ENCODE data around the gene THAP4.
"Not testable (repeated sequence)": the region's sequence is repeated elsewhere in the genome, so short reads cannot be mapped to it uniquely, and the experiment has no call there.

THAP4 gene

DNA sequence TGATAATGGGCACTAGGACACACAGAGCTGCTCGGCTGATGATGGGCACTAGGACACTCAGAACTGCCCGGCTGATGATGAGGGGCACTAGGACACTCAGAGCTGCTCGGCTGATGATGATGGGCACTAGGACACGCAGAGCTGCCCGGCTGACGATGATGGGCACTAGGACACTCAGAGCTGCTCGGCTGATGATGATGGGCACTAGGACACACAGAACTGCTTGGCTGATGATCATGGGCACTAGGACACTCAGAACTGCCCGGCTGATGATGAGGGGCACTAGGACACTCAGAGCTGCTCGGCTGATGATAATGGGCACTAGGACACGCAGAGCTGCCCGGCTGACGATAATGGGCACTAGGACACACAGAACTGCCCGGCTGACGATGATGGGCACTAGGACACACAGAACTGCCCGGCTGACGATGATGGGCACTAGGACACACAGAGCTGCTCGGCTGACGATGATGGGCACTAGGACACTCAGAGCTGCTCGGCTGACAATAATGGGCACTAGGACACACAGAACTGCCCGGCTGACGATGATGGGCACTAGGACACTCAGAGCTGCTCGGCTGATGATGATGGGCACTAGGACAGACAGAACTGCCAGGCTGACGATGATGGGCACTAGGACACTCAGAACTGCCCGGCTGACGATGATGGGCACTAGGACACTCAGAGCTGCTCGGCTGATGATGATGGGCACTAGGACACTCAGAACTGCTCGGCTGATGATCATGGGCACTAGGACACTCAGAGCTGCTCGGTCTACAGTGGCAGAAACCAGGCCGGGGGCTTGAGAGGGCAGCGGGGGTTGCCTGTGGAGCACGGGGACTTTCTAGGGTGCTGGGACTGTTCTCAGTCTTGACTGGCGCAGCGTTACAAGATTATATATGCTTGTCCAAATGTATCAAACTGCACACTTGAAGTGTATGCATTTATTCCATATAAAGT is 46.2 kb downstream of the THAP4 start:
- DNase-seq (ENCODE audit: low read depth, low spot score); H3K27ac ChIP-seq: not testable (repeated sequence)

DNA sequence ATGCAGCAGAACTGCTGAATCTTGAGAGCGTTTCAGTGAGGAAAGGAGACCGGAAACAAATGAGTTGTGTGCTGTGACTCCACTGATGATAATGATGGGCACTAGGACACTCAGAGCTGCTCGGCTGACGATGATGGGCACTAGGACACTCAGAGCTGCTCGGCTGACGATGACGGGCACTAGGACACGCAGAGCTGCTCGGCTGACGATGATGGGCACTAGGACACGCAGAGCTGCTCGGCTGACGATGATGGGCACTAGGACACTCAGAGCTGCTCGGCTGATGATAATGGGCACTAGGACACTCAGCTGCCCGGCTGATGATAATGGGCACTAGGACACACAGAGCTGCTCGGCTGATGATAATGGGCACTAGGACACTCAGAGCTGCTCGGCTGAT is 47.1 kb downstream of the THAP4 start:
- H3K27ac ChIP-seq; DNase-seq (ENCODE audit: low read depth, low spot score): not testable (repeated sequence)

DNA sequence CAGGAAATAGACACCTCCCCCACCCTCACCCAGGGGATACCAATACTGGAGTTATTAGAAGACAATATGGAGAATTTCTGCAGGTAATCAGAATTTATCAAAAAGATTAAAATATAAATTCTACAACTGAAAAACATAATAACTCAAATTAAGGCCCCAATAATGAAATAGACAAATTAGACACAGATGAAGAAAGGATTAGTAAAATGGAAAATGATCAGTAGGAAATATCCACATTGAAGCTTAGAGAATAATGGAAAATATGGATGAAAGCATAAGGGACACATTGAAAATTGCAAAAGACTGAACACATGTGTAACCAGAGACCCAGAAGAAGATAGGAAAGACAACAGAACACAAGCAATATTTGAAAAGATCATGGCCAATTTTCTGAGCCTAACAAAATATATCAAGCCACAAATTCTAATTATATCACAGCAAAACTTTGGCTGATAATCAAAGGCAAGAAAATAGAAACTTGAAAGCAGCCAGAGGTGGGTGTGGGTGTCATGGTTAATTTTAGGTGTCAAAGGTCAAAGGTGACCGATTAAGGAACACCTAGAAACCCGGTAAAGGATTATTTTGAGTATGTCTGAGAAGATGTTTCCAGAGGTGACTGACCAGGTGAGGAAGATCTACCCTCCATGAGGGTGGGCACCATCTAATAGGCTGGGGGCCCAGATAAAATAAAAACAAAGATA is 50.2 kb downstream of the THAP4 start:
- H3K27ac ChIP-seq: no peak overlapping the region
- DNase-seq (ENCODE audit: low read depth, low spot score): no peak

DNA sequence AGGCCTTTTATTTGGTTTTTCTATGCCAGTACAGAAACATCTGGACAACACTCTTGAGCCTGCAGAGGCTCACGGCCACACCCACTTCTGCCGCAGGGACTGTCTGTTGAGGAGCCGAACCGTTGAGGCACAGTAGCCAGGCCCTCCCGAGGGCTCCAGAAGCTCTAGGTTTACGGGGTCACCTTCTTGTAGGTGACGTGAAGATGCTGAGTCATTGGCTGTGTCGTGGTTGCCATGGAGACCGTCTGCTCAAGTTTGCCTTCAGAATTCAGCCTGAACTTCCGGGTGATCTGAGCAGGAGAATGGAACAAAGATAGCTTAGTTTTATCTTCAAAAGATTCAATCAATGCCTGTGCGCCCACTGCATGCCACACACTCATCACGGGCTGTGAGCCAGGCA is 52.5 kb downstream of the THAP4 start:
- DNase-seq (ENCODE audit: low read depth, low spot score): no peak
- no peak overlapping the region for H3K27ac ChIP-seq

DNA sequence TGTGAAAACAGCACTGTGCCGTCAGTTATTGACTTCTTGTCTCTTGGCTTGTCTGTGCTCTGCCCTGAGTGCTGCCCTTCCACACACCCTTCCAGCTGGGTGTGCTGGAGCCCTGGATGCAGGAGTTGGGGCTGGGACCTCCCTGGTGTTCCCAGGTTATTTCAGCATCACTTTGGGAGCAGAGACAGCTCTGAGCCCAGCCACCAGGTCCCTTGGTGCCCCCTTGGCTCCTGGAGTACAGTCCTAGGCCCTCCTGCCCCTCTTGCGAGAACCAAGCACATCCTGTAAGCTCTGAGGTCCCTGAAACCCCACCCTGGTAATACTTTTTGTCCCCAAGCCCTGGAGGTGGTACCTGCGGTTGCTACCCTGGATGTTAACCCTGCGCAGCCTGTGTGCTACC is 54.2 kb downstream of the THAP4 start:
- no peak overlapping the region for H3K27ac ChIP-seq
- no peak for DNase-seq (ENCODE audit: low read depth, low spot score)

DNA sequence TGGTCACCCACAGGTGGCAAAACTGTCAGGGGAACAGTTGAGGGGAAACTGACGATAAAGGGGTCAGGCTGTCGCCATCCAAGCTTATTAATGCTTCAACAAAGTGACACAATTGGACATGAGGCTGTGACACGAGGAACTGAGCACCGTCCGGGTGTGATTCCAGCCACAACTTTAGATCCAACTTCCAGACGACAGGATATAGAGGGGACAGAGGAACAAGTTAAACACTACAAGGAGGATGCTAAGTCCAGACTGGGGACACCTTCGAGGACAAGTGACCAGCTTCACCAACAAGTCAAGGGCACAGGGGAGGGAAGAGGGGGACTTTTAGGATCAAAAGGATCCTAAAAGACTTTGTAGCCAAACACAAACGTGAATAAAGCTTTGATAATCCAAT is 54.6 kb downstream of the THAP4 start:
- H3K27ac ChIP-seq: no peak overlapping the region
- no peak for DNase-seq (ENCODE audit: low read depth, low spot score)

DNA sequence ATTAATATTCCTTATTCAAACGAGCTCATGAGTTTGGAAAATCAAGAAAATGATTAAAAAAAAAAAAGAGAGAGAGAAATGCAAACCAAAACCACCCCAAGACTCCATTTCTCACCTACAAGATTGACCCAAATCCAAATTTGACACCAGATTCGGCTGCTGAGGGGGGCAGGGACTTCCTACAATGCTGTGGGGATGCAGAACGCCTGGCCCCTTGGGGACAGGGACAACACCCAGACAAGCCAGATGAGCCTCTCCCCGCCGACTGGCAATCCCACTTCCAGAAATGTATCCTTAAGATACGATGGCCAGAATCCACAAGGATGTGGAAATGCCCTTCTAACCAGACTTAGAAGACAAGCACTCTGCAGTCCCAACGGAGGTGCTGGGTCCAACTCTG is 57.7 kb downstream of the THAP4 start:
- H3K27ac ChIP-seq: no peak overlapping the region
- no peak for DNase-seq (ENCODE audit: low read depth, low spot score)

DNA sequence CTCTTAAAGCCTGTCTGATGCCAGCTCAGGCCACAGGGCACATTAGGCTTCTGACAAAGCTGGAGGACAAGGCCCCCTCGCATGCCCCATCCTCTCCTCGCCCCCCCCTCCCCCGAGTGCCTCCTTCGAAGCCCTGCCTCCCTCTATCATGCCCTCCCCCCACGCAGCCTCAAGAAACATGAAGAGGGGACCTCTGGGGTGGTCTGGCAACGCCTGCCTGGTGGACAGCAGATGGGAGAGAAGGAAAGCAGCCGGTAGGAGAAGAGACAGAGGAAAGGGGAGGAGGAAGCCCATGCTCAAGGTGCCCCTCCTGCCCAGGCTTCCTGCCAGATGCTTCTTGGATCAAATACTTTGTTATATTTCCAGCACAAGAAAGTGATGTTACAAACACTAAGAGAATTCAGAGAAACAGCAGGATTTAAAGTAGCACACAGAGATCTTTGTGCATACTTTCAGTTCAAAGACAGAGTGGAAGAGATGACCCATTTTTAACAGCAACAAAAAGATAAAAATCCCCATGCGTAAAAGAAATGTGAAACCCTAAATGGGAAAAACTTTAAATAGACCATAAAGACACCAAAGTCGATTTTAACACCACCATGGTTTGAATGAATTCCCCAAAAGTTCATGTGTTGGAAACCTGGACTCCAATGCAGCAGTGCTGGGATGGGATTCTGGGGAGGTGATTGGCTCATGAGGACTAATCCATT is 59.4 kb downstream of the THAP4 start:
- no peak for DNase-seq (ENCODE audit: low read depth, low spot score)

DNA sequence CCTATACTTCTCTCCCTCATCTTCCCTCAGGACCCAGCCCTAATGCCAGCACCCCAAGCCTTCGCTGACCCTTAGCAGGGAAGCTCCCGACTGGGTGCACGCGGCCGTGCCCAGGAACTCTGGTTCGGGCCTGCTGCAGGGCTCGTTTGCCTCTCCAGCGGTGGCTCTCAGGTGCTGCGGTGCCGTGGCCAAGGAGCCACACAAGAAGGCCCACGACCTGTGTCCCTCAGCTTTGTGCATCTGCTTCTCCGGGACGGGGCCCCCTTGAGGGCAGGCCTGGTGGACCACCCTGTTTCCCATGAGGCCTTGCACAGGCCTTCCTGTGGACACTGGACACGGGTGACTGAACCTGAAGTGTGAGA is 60.7 kb downstream of the THAP4 start:
- no peak for DNase-seq (ENCODE audit: low read depth, low spot score)

More for the DNA sequence above, 59.4 kb downstream of the THAP4 start:
- no peak overlapping the region for H3K27ac ChIP-seq

DNA sequence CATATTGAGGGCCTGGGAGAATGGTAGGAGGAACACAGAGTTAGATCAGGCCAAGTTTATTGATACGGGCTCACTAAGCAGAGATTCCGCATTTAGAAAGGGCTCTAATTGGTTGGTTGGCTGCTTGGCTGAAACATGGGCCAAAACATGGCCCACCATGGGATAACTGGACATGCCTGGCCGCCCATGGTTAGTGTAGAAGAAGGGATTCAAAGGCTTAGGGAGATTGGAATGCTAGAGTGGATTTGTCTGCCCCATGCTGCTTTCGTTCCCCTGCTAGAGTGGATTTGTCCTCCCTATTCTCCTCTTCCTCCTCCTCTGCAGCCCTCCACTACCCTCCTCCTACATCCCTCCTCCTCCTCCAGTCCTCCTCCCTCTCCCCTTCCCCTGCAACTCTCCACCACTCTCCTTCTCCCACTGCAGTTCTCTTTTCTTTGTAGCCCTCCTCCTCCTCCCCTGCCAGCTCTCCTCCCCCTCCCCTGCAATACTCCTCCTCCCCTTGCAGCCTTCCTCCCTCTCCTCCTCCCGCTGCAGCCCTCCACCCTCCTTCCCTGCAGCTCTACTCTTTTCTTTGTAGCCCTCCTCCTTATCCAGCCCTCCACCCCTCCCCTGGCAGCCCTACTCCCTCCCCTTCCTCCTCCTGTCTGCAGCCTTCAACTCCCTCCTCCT is 61.2 kb downstream of the THAP4 start:
- no peak for DNase-seq (ENCODE audit: low read depth, low spot score)
- no peak overlapping the region for H3K27ac ChIP-seq

More for the DNA sequence above, 60.7 kb downstream of the THAP4 start:
- no peak overlapping the region for H3K27ac ChIP-seq

DNA sequence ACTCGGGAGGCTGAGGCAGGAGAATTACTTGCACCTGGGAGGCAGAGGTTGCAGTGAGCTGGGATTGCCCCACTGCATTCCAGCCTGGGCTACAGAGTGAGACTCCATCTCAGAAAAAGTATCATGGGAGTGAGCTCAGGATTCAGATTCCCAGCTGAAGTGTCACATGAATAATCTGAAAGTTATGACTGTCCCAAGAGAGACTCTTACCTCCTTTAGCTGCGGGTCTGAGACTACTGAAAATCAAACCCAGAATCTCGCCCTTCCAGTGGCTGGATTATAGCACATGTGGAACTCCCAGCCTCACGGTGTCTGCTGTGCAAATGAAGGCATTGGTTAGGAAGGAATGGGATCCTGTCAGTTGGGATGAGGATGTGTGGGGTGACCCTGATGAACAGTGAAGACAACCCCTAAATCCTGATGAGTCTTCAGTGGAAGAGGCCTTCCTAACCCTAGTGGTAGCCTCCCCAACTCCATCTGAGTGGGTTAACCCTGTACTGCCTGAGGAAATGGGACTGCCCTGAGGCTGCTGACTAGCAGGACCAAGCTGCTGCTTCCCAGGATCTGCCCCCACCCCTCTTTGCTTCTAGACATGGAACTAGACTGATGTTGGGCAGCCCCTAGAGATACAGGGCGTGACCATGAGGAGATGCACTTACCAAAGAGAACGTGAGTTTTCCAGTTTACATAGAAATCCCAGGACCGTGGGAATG is 61.9 kb downstream of the THAP4 start:
- no peak for DNase-seq (ENCODE audit: low read depth, low spot score)
- H3K27ac ChIP-seq: no peak overlapping the region

DNA sequence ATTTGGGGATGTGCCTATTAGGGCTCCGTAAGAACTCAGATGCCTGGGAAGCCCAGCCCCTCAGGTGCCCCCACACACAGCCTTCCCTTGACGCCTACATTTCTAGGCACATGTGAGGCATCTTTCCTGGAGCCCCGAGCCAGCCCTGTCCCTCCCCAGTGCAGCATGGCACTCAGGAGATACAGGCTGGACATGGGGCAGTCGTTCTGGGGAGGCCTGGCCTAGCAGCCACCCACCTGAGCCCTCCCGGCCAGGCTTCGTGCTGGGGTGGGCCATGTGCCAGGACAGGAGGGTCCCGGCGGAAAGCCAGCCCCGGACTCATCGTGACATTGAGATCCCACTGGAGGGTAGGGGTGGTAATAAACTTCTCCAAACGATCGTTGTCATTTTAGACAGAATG is 63.2 kb downstream of the THAP4 start:
- no peak for DNase-seq (ENCODE audit: low read depth, low spot score)
- no peak overlapping the region for H3K27ac ChIP-seq

DNA sequence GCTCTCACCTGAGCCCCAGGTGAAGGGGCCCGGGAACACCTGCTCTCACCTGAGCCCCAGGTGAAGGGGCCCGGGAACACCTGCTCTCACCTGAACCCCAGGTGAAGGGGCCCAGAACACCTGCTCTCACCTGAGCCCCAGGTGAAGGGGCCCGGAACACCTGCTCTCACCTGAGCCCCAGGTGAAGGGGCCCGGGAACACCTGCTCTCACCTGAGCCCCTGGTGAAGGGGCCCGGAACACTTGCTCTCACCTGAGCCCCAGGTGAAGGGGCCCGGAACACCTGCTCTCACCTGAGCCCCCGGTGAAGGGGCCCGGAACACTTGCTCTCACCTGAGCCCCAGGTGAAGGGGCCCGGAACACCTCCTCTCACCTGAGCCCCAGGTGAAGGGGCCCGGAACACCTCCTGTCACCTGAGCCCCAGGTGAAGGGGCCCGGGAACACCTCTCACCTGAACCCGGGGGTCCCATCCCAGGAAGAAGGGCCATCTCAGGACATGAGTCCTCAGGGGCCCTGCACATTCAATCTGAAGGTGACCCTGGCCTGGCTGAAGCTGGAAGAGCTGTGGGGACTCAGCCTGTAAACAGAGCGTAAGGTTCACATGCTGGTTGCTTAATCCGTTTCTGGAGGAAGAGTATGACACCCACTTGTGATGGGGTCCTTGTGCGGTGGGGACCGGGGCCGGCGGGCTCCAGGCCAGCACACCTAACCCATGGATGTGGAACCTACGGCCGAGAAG is 63.9 kb downstream of the THAP4 start:
- not testable (repeated sequence) for H3K27ac ChIP-seq; DNase-seq (ENCODE audit: low read depth, low spot score)

DNA sequence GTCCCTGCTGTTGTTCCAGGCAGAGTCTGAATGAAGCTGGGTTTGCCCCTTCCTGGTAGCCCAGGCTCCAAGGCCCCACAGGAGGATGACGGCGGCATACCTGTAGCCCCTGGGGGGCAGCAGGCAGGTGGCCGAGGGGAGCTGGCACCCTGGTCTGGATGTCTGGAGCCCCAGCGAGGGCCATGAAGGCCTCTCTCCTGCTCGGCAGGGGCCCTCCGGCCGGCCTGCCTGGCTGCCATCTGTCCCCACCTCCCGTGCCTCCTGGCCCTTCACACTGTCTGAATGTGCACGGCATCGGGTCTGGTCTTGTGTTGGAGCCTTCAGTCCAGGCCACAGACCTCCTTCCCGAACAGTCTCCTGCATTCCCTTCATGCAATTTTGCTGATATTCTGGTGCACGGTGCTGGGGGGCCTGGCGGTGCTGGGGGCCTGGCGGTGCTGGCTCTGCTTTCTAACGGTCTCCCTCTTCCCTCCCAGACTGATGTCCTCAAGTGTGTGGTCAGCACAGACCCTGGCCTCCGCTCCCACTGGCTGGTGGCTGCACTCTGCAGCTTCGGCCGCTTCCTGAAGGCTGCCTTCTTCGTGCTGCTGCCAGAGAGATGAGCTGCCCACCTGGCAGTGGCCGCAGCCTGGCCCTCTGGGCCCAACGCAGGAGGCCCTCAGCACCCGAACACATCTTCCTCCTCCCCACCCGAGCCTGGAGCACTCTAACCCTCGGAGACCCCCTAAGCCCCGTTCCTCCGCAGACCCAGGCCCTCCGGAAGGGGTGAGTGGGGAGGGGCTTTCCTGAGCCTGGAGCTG is 64.9 kb downstream of the THAP4 start:
- DNase-seq (ENCODE audit: low read depth, low spot score): no peak
- H3K27ac ChIP-seq: no peak overlapping the region

DNA sequence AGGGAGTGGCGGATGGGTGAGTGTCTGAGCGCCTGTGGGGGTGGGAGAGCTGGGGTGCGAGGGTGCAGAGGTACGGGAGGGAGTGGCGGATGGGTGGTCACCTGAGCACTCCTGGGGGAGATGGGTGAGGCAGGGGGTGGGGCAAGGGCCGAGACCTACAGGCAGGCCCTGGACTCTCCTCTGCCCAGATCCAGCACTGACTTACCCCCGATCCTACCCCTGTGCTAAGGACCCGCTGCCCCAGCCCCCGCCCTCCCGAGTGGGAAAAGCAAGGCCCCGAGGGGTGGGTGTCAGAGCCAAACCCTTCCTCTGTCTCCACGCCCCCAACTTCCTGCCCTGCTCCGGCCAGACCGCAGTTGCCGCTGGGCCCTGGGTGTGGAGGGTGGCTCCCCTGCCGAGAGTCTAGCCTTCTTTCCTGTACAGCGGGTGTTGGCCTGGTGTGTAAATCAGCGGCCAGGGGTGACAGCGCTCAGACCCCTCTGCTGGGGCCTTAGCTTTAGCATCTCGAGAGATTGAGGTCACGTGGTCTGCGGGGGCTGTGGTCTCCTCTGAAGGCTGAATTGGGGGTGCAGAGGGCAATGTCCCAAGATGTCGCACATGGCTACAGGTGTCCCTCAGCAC is 65.9 kb downstream of the THAP4 start:
- DNase-seq (ENCODE audit: low read depth, low spot score): no peak
- H3K27ac ChIP-seq: no peak overlapping the region

DNA sequence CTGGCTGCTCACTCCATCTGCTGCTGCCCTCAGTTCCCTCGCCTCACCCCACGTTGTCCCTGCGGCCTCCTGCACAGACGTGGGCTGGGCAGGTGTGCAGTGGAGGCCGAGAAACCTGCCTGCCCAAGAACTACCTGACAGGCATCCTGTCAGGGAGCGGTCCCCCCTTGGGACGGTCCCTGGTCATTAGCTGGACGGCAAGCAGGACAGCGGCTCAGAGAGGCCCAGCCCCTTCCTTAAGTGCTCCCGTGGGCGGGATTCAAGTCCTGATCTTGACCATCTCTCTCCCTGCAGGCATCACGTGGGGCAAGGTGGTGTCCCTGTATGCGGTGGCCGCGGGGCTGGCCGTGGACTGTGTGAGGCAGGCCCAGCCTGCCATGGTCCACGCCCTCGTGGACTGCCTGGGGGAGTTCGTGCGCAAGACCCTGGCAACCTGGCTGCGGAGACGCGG is 67.1 kb downstream of the THAP4 start:
- no peak overlapping the region for H3K27ac ChIP-seq
- no peak for DNase-seq (ENCODE audit: low read depth, low spot score)

DNA sequence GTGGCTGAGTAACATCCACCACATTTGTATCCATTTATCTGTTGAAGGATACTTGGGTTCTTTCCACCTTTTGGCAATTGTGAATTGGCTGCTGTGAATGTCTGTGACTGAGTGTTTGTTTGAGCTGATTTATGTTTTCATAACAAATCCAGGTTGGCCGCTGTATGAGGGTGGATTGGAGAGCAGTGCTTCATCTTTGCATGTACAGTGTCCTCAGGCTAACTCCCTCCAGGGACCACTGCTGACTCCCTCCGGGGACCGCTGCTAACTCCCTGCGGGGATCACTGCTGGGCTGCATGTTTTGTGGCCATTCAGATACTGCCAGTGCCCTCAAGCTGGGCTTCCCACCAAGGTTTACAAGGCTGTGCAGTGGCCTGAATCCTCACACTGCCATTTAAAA is 68.2 kb downstream of the THAP4 start:
- no peak overlapping the region for H3K27ac ChIP-seq
- DNase-seq (ENCODE audit: low read depth, low spot score): no peak

DNA sequence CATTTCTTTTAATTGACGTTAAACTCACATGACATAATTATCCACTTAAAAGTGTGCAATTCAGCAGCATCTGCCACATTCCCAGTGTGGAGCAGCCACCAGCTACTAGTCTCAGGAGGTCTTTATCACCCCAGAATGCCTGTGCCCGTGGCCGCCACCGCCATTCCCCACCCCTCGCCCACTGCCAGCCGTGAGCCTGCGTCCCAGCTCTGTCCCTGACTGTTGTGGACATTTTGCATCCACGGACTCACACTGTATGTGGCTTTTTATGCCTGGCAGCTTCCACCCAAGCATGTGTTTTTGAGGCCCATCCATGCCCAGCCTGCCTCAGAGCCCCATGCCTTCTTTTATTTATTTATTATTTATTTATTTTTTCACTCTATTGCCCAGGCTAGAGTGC is 69.2 kb downstream of the THAP4 start:
- no peak for DNase-seq (ENCODE audit: low read depth, low spot score)
- no peak overlapping the region for H3K27ac ChIP-seq
